NCI-H446 (cell line): ENCODE data around the gene AFF3.

ENCODE experiments used
- DNase-seq, 2 experiments: peaks; one replicate each; lab custom pipeline; 2025; lab: John Stamatoyannopoulos, UW

Gene AFF3

GRCh38 chr2:99881901-99882591 is 260.3 kb downstream of the AFF3 start:
- peak; percentile 40 to 70 for DNase-seq

- DNase-seq = no peak
Measured at GRCh38 chr2:99880964-99881294, 261.5 kb downstream of the AFF3 start.

- peak; percentile 74 to 86 for DNase-seq
Measured at GRCh38 chr2:99880148-99880963, 262.0 kb downstream of the AFF3 start.

- peak; percentile 21 to 37 for DNase-seq
Measured at GRCh38 chr2:99879481-99879880, 262.9 kb downstream of the AFF3 start.

GRCh38 chr2:99878581-99879350 is 263.6 kb downstream of the AFF3 start:
- peak in 1 of 2 experiments; percentile 11 for DNase-seq

- no peak for DNase-seq
Measured at GRCh38 chr2:99877963-99878362, 264.4 kb downstream of the AFF3 start.

GRCh38 chr2:99876956-99877355 is 265.4 kb downstream of the AFF3 start:
- DNase-seq = no peak

GRCh38 chr2:99875627-99876201 is 266.7 kb downstream of the AFF3 start:
- DNase-seq = no peak

- DNase-seq = no peak
Measured at GRCh38 chr2:99868260-99868659, 274.1 kb downstream of the AFF3 start.

- no peak for DNase-seq
Measured at GRCh38 chr2:99867770-99868169, 274.6 kb downstream of the AFF3 start.

GRCh38 chr2:99865818-99866676 is 276.3 kb downstream of the AFF3 start:
- DNase-seq = no peak

- DNase-seq = peak in 1 of 2 experiments; percentile 39
Measured at GRCh38 chr2:99864561-99865553, 277.5 kb downstream of the AFF3 start.

GRCh38 chr2:99863903-99864270 is 278.5 kb downstream of the AFF3 start:
- DNase-seq = no peak

GRCh38 chr2:99863236-99863902 is 279.0 kb downstream of the AFF3 start:
- DNase-seq = no peak

GRCh38 chr2:99862566-99862965 is 279.8 kb downstream of the AFF3 start:
- DNase-seq = no peak

- no peak for DNase-seq
Measured at GRCh38 chr2:99861376-99861760, 281.0 kb downstream of the AFF3 start.

GRCh38 chr2:99860720-99861375 is 281.5 kb downstream of the AFF3 start:
- DNase-seq = peak in 1 of 2 experiments; percentile 30

- no peak for DNase-seq
Measured at GRCh38 chr2:99858951-99859596, 283.3 kb downstream of the AFF3 start.
